Stimulated activated CD8-positive, alpha-beta memory T cell treated with anti-CD3 and anti-CD28 coated beads, Interleukin-4, amount 100 ng/mL, for 4 hours (primary cell): Measurements from ENCODE around the gene KIAA1671.
A peak's percentile ranks its signal among the peaks of the same experiment; 100 is the strongest.

ENCODE experiments used
- DNase-seq, 2 donors: peaks; one replicate each; pipeline ENCODE4 v3.0.0-alpha.2; 2020; ENCODE audit warnings: low read depth in 2 of 2, low spot score in 1 of 2

The KIAA1671 gene

DNA sequence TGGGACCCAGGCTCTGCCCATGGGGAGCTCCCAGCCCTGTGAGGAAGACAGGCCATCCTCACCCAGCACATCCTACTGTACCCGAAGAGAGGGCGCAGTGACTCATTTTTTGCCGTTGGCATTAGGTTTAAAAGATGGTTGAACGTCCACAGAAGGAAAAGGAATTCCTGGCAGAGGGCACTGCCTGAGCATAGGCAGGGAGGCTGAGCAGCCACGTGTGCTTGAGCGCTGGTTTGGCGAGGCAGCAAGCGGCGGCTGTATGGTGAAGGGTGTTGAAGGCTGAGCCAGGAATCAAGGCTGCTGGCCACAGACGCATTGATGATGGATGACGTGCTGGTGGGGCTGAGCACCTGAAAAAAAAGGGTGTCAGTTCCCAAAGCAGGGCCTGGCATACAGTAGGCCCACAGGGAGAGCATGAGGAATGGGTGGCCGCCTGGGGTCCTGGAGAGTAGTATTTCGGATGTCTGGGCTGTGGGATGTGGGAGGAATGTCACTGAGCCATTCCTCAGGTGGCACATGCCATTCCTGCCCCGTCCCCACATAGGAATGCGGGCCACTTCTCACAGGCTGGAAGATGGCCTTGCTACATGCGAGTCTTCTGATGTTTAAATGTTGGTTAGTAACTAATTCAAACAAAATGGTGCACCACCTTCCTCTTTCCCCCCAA lies 112.5 kb downstream of the KIAA1671 start:
- DNase-seq = no peak

DNA sequence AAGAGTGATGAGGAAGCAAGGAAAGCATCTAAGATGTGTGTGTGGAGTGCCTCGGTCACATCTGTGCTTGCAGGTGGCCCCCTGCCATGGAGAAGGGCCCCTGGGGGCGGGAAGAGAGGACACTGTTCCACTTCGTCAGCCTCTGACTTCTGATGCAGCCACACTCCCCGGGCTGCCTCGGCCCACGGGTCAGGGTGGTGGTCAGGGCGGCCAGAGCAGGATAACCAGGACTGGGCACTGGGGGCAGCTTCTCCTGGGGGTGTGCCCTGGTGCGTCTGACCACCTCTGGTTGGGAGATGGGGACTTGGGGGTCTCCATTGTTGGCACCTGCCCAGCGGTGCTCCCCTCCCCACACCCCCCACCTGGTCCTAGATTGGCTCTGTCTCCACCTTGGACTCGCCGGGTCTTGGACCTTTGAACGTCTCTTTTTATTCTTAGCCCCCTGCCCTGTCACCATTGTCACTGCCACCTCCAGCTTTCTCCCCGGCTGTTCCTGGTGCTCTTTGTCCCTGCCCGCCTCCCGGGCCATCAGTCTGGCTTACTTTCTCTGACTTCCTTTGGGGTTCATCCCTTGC lies 114.4 kb downstream of the KIAA1671 start:
- no peak for DNase-seq

DNA sequence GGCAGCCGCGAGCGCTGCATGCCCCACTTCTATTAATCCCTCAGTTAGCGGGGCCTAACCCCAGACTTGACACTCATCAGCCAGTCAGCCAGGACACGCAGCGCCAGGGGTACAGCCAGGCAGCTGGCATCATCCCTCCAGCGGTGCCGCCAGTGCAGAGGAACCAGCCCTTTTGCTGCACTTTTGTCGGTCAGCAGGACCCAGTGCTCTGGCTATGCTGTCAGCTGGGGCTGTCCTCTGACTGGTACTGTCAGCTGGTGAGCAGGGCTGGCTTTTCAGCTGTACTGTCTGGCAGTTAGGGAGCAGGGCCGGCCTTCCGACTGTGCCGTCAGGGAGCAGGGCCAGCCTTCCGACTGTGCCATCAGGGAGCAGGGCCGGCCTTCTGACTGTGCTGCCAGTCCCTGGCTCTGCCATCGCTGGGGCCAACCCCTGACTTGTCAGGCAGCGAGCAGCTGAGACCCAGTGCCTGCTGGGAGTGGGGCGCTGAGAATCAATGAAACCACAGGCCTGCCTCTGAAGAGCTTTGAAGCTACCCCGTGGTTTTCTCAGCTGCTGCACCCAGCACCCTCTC lies 115.4 kb downstream of the KIAA1671 start:
- DNase-seq = peak; percentile 33 to 60

GRCh38 chr22:25068707-25069106 lies 116.2 kb downstream of the KIAA1671 start:
- DNase-seq = no peak

DNA sequence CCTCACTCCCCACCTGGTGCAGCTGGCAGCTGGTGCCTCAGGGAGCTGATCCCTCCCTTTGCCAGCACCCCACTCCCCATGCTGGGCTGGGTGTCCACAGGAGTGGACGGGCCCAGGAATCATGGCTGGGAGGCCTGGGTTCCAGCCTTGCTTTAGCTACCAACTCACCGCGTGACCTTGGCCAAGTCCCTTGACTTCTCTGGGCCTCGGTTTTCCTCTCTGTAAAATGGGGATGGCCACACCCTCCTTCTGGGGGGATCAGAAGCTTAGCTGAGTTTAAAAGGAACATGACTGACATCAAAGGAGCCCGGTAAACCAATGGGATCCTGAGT lies 116.9 kb downstream of the KIAA1671 start:
- DNase-seq = no peak

DNA sequence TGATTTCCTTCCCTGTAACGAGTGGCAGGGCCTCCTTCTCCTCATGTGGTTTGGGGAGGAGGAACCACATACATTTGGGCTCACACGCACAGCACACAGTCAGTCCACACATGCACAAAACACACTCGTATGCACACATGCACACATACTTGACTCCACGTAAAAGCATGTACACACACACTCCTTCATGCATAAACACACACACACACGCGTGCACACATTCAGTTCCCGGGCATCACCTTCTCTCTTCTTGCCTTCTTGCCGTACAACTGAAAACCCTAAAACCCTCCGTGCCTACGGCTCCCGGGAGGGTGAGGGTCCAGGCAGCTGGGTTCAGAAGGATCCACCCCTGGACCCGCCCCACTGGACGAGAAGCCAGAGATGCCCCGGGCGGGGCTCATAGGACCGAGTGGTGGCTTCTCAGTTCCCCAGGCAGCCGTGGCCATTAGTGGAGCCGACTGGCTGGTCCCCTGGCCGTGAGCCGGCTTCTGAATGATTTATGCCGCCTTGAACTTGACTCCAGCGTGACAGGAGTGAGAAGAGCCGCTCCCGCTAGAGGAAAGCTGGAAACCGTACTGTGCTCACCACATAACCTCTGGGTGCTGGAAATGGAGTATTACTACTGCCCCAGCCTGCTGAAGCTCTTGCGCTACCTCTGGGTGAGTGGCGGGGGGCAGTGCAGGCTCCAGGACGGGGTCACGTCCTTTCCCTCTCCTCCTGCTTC lies 117.4 kb downstream of the KIAA1671 start:
- no peak for DNase-seq

DNA sequence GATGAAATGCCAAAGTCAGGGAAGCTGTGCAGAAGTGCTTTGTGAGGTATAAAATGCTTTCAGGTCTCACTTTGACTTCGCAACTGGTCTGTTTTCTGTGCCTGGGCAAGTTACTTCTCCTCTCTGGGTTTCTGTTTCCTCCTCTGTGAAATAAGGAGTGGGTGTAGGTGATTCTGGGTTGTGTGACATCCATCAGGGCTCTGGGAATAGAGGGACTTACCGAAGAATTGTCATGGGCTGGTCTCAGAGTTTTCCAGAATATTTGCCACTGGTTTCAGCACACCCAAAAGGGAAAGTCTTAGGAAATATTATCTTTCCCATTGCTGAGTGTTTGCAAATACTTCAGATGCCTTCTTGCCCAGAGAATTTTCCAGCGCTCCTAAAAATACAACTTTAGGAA lies 118.4 kb downstream of the KIAA1671 start:
- no peak for DNase-seq

DNA sequence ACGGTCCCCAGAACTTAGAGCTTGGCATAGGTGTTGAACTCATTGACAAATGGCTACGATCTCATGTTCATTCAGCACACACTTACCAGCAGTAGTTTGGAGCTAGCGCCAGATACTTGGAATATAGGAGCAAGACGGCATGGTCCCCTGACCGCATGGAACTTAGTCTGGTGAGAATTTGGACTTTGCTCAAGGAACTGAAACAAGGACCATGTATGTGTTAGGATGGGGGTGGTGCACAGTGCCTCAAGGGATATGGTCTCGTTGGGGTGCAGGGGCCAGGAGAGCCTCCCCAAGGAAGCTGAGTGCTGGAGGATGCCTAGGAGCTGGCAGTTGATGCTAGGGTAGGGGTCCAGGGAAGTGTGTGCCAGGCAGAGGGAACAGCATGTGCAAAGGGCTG lies 119.2 kb downstream of the KIAA1671 start:
- no peak for DNase-seq

DNA sequence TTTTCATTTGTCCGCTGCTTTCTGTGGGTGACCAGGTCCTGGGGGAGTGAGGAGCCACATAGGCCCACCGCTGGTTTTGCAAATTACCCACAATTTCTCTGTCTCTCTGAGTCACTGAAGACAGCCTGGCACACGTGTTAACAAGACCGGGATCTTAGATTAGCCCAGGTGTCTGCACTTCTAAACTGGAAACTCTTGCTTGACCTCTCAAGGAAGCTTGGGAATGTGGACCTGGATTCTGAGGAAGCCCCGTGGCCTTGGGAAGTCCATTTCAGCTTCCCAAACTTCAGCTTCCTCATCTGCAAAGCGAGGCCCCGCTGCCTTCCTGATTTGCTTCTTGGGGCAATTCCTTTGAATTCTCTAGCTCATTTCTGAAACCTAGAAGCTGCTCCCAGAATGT lies 119.9 kb downstream of the KIAA1671 start:
- DNase-seq = no peak

DNA sequence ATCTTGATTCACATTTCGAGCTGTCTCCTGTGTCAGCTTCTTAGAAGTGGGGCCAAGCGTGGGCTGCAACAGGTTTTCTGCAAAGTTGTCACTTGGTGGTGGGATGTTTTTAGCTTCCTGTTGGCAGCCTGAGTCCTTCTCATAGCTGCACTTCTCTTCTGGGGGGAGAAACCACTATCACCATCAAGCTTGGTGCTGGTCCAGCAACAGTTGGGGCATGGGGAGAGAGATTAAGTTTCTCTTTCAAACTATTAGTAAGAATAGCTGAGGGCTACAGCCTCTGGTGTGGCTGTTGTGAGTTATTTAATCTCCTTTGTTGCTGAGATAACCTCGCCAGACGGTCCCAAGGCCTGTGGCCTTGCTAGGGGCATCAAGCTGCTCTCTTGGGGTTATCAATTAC lies 123.8 kb downstream of the KIAA1671 start:
- DNase-seq = peak in 1 of 2 donors; percentile 43

DNA sequence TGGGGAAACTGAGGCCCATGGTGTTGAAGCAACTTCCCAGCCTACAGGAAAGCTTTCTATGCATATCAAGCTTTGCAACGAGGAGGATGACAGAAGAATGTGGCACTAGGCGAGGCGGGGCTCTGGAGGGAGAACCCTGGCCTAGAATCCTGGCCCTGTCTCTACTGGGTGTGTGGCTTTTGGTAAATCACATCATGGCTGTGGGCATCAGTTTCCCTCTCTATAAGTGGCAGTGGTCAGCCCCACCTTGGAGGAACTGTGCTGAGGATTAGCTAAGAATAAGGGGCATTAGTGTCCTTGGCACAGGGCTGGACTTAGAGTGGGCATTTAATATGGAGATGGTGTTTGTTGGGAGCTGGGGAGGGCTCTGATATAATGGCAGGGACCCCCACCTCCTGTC lies 124.5 kb downstream of the KIAA1671 start:
- DNase-seq = no peak

- DNase-seq = no peak
Measured at GRCh38 chr22:25077964-25078363, 125.4 kb downstream of the KIAA1671 start.

- DNase-seq = no peak
Measured at GRCh38 chr22:25078591-25078990, 126.1 kb downstream of the KIAA1671 start.

DNA sequence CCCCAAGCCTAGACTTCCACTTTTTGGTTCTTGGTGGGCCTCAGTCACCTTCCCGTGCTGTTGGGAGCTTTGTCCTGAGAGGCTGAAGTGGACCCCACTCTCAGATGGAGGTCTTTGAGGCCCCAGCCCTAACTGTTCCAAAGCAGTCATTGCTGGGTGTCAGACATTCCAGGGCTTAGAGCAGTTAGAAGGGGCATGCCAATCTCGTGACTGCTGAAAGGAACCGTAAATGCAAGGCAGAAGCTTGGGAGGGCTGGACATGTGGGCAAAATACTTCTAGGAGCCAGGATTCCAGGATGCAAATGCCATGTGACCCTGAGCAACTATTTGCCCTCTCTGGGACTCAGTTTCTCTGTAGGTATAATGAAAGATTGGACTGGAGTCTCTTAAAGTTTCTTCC lies 128.3 kb downstream of the KIAA1671 start:
- DNase-seq = no peak

GRCh38 chr22:25081409-25081824 lies 128.9 kb downstream of the KIAA1671 start:
- no peak for DNase-seq

DNA sequence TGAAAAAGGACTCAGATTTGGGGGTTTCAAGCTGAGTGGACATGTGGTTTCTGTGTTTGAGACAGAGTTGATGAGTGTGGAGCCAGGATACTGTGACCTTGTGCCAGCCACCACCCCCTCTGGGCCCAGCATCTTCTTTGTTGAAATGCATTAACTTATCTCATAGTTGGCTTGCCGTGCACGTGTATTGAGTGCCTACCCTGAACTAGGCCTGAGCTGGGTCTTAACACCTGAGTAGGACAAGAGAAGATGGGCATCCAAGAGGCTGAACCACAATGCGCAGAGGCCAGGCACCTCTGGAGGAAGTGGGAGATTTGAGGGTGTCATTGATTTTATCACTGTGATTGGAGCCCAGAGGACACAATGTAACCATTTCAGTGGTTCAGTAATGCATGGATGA lies 129.6 kb downstream of the KIAA1671 start:
- no peak for DNase-seq

GRCh38 chr22:25083056-25083806 lies 130.7 kb downstream of the KIAA1671 start:
- DNase-seq = no peak

DNA sequence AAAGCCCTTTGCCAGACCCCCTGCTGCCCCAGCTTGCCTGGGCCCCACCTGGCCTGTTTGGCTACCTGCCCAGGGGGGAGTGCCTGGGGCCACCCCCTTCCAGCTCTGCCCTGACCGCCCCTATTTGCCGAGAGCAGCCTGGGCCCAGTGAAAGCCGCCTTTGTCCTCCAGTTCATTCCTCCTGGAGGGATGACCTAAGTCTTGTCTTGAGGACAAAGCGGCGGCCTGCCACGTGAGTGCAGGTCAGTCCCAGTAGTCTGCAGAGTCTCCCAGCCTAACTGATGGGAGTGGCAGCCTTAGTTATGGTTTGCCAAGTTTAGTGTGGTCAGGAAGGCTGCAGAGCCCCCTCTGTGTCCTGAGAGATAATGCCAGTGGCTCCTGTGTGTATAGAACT lies 131.3 kb downstream of the KIAA1671 start:
- DNase-seq = no peak

DNA sequence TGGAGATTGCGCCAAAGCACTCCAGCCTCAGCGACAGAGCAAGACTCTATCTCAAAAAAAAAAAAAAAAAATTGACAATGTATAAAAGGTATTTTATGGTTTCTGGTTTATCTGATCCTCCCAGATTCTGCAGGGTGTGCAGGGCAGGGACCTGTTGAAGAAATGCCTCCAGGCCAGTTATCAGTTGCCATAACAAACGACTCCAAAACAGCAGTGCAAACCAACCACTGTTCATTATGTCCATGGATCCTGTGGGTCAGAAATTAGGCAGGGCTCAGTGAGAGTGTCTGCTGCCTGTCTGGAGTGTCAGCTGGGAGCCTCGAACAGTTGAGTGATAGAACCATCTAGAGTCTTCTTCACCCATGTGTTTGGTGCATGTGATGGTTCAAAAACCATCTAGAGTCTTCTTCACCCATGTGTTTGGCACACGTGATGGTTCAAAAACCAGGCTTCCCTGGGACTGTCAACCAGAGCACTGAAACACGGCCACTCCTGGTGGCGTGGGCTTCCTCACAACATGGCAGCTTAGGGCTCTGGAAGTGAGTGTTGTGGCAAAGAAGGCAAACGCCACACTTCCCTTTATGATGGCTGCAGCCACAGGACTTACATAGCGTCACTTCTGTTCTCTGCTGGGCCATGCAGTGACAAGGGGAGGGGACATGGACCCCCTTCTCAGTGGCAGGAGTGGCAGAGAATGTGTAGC lies 132.0 kb downstream of the KIAA1671 start:
- DNase-seq = no peak

GRCh38 chr22:25085156-25085555 lies 132.6 kb downstream of the KIAA1671 start:
- no peak for DNase-seq
